Measurements from ENCODE around the gene FCHO2.
"Not testable (repeated sequence)": the region's sequence is repeated elsewhere in the genome, so short reads cannot be mapped to it uniquely, and the experiment has no call there.

FCHO2 gene

GRCh38 chr5:72985719-72986118 is 29.9 kb downstream of the FCHO2 start:
- Histone ChIP-seq H3K4me3 (no peak overlapping the region), H3K9me3 (no peaks in the 10 kb centered on the region), H3K4me1 (no peaks in the 10 kb centered on the region), H3K36me3 (replicated peaks) (no peaks in the 10 kb centered on the region), H3K27me3 (ENCODE audit: low read depth) (no peaks in the 10 kb centered on the region)
- in situ Hi-C loops (cut with MboI; ENCODE audit: low sequenced_read_pairs) = no loop called here
- DNase-seq (ENCODE audit: low spot score in 2 of 2) = no peak

- in situ Hi-C loops (cut with MboI; ENCODE audit: low sequenced_read_pairs) = no loop called here
- H3K27me3 ChIP-seq (ENCODE audit: low read depth) = no peaks in the 10 kb centered on the region
- H3K36me3 ChIP-seq (replicated peaks) = no peaks in the 10 kb centered on the region
- H3K4me1 ChIP-seq = no peaks in the 10 kb centered on the region
- no peaks in the 10 kb centered on the region for H3K9me3 ChIP-seq
- no peak overlapping the region for H3K4me3 ChIP-seq
- DNase-seq (ENCODE audit: low spot score in 2 of 2) = no peak
Observed at GRCh38 chr5:72988769-72989168, 32.9 kb downstream of the FCHO2 start.

- in situ Hi-C loops (cut with MboI; ENCODE audit: low sequenced_read_pairs) = no loop called here
- no peaks in the 10 kb centered on the region for H3K4me1 ChIP-seq
- DNase-seq (ENCODE audit: low spot score in 2 of 2) = no peak
- H3K27me3 ChIP-seq (ENCODE audit: low read depth) = no peaks in the 10 kb centered on the region
- no peaks in the 10 kb centered on the region for H3K36me3 ChIP-seq (replicated peaks)
- H3K4me3 ChIP-seq = no peak overlapping the region
- H3K9me3 ChIP-seq = no peaks in the 10 kb centered on the region; the same call in 1 of the 2 replicates
Observed at GRCh38 chr5:72991394-72991793, 35.6 kb downstream of the FCHO2 start.

GRCh38 chr5:72994578-72994977 is 38.7 kb downstream of the FCHO2 start:
- Histone ChIP-seq H3K4me3 (no peak overlapping the region), H3K36me3 (replicated peaks) (no peaks in the 10 kb centered on the region), H3K27me3 (ENCODE audit: low read depth) (no peaks in the 10 kb centered on the region), H3K9me3 (no peaks in the 10 kb centered on the region; the same call in 1 of the 2 replicates), H3K4me1 (no peaks in the 10 kb centered on the region)
- no peak for DNase-seq (ENCODE audit: low spot score in 2 of 2)
- in situ Hi-C loops (cut with MboI; ENCODE audit: low sequenced_read_pairs) = no loop called here

GRCh38 chr5:72996632-72997031 is 40.8 kb downstream of the FCHO2 start:
- no peak for DNase-seq (ENCODE audit: low spot score in 2 of 2)
- Histone ChIP-seq H3K36me3 (replicated peaks) (no peaks in the 10 kb centered on the region), H3K27me3 (ENCODE audit: low read depth) (no peaks in the 10 kb centered on the region), H3K4me3 (no peak overlapping the region), H3K9me3 (no peaks in the 10 kb centered on the region; the same call in 1 of the 2 replicates), H3K4me1 (no peaks in the 10 kb centered on the region)
- in situ Hi-C loops (cut with MboI; ENCODE audit: low sequenced_read_pairs) = no loop called here

- Histone ChIP-seq H3K4me3 (no peak overlapping the region), H3K9me3 (no peaks in the 10 kb centered on the region), H3K4me1 (no peaks in the 10 kb centered on the region), H3K36me3 (replicated peaks) (no peaks in the 10 kb centered on the region), H3K27me3 (ENCODE audit: low read depth) (no peaks in the 10 kb centered on the region)
- in situ Hi-C loops (cut with MboI; ENCODE audit: low sequenced_read_pairs) = no loop called here
- DNase-seq (ENCODE audit: low spot score in 2 of 2) = no peak
Observed at GRCh38 chr5:72999916-73000315, 44.1 kb downstream of the FCHO2 start.

GRCh38 chr5:73005886-73006285 is 50.0 kb downstream of the FCHO2 start:
- H3K36me3 ChIP-seq (replicated peaks) = no peaks in the 10 kb centered on the region
- H3K4me3 ChIP-seq = no peak overlapping the region
- DNase-seq (ENCODE audit: low spot score in 2 of 2) = no peak
- H3K4me1 ChIP-seq = peaks cover 24% of the 10 kb centered on the region
- no peaks in the 10 kb centered on the region for H3K27me3 ChIP-seq (ENCODE audit: low read depth)
- in situ Hi-C loops (cut with MboI; ENCODE audit: low sequenced_read_pairs) = no loop called here
- no peaks in the 10 kb centered on the region for H3K9me3 ChIP-seq

- Histone ChIP-seq H3K4me1 (peaks cover 24% of the 10 kb centered on the region), H3K9me3 (no peaks in the 10 kb centered on the region), H3K4me3 (no peak overlapping the region), H3K36me3 (replicated peaks) (no peaks in the 10 kb centered on the region), H3K27me3 (ENCODE audit: low read depth) (no peaks in the 10 kb centered on the region)
- in situ Hi-C loops (cut with MboI; ENCODE audit: low sequenced_read_pairs) = no loop called here
- no peak for DNase-seq (ENCODE audit: low spot score in 2 of 2)
Observed at GRCh38 chr5:73007051-73007450, 51.2 kb downstream of the FCHO2 start.

GRCh38 chr5:73008831-73009230 is 53.0 kb downstream of the FCHO2 start:
- in situ Hi-C loops (cut with MboI; ENCODE audit: low sequenced_read_pairs) = no loop called here
- DNase-seq (ENCODE audit: low spot score in 2 of 2) = peak; percentile 74 to 98
- Histone ChIP-seq H3K27me3 (ENCODE audit: low read depth) (no peaks in the 10 kb centered on the region), H3K4me1 (peaks cover 24% of the 10 kb centered on the region), H3K4me3 (no peak overlapping the region), H3K36me3 (replicated peaks) (no peaks in the 10 kb centered on the region), H3K9me3 (no peaks in the 10 kb centered on the region)

GRCh38 chr5:73011612-73012011 is 55.8 kb downstream of the FCHO2 start:
- H3K36me3 ChIP-seq (replicated peaks); H3K4me3 ChIP-seq; H3K9me3 ChIP-seq; DNase-seq (ENCODE audit: low spot score in 2 of 2); in situ Hi-C loops (cut with MboI; ENCODE audit: low sequenced_read_pairs); H3K27me3 ChIP-seq (ENCODE audit: low read depth): not testable (repeated sequence)
- peaks cover 21% of the 10 kb centered on the region for H3K4me1 ChIP-seq

- H3K36me3 ChIP-seq (replicated peaks) = no peaks in the 10 kb centered on the region
- H3K27me3 ChIP-seq (ENCODE audit: low read depth) = no peaks in the 10 kb centered on the region
- peaks cover 12% of the 10 kb centered on the region for H3K4me1 ChIP-seq
- DNase-seq (ENCODE audit: low spot score in 2 of 2) = no peak
- no peak overlapping the region for H3K4me3 ChIP-seq
- in situ Hi-C loops (cut with MboI; ENCODE audit: low sequenced_read_pairs) = no loop called here
- no peaks in the 10 kb centered on the region for H3K9me3 ChIP-seq
Observed at GRCh38 chr5:73018892-73019291, 63.1 kb downstream of the FCHO2 start.

GRCh38 chr5:73019766-73020165 is 63.9 kb downstream of the FCHO2 start:
- Histone ChIP-seq H3K4me3 (no peak overlapping the region), H3K36me3 (replicated peaks) (no peaks in the 10 kb centered on the region), H3K9me3 (no peaks in the 10 kb centered on the region), H3K4me1 (peaks cover 12% of the 10 kb centered on the region), H3K27me3 (ENCODE audit: low read depth) (no peaks in the 10 kb centered on the region)
- in situ Hi-C loops (cut with MboI; ENCODE audit: low sequenced_read_pairs) = no loop called here
- no peak for DNase-seq (ENCODE audit: low spot score in 2 of 2)

- no peaks in the 10 kb centered on the region; the same call in 1 of the 2 replicates for H3K36me3 ChIP-seq (replicated peaks)
- H3K4me1 ChIP-seq = peaks cover 11% of the 10 kb centered on the region
- no peaks in the 10 kb centered on the region for H3K27me3 ChIP-seq (ENCODE audit: low read depth)
- in situ Hi-C loops (cut with MboI; ENCODE audit: low sequenced_read_pairs) = no loop called here
- DNase-seq (ENCODE audit: low spot score in 2 of 2) = no peak
- no peak overlapping the region for H3K4me3 ChIP-seq
- no peaks in the 10 kb centered on the region for H3K9me3 ChIP-seq
Observed at GRCh38 chr5:73022471-73023169, 66.8 kb downstream of the FCHO2 start.

- DNase-seq (ENCODE audit: low spot score in 2 of 2); H3K4me1 ChIP-seq; in situ Hi-C loops (cut with MboI; ENCODE audit: low sequenced_read_pairs); H3K27me3 ChIP-seq (ENCODE audit: low read depth); H3K9me3 ChIP-seq; H3K36me3 ChIP-seq (replicated peaks); H3K4me3 ChIP-seq: not testable (repeated sequence)
Observed at GRCh38 chr5:73024946-73025544, 69.2 kb downstream of the FCHO2 start.

Measured in HAP-1 (cell line).